Smooth muscle cell (in vitro differentiated cells): Measurements from ENCODE around the gene PLXNB2. TPM values are rescaled to one million over a fixed set of nuclear protein-coding genes. Genes with fewer than 3 reads are reported as not detected.

Experiments
- DNase-seq: peaks from one replicate; lab custom pipeline; 2025; ENCODE audit not compliant: unreplicated experiment; lab: John Stamatoyannopoulos, UW
- H2AFZ ChIP-seq: fragments of 200-600 bp; sonication (generic); 2 replicates; pipeline ENCODE4 v1.6.0; 2016; ENCODE audit warnings: antibody characterized with exemption, low read depth, mild to moderate bottlenecking
- H3F3A ChIP-seq: fragments of 200-600 bp; sonication (generic); 2 replicates; pipeline ENCODE4 v1.6.0; 2017; ENCODE audit warnings: antibody characterized with exemption, low read depth
- H3K27ac ChIP-seq: fragments of 200-600 bp; sonication (generic); 2 replicates; pipeline ENCODE4 v1.5.1; 2016; ENCODE audit warnings: low read depth, mild to moderate bottlenecking
- H3K27me3 ChIP-seq: fragments of 200-600 bp; sonication (generic); 2 replicates; pipeline ENCODE4 v1.6.1; 2016; ENCODE audit warnings: low read depth, mild to moderate bottlenecking
- H3K36me3 ChIP-seq: fragments of 200-600 bp; sonication (generic); 2 replicates; pipeline ENCODE4 v1.5.1; 2016; ENCODE audit warnings: low read depth
- H3K4me1 ChIP-seq: fragments of 200-600 bp; sonication (generic); 2 replicates; pipeline ENCODE4 v1.5.1; 2016; ENCODE audit warnings: low read depth
- H3K4me2 ChIP-seq: fragments of 200-600 bp; sonication (generic); 2 replicates; pipeline ENCODE4 v1.6.0; 2016; ENCODE audit warnings: mild to moderate bottlenecking
- H3K4me3 ChIP-seq: fragments of 200-600 bp; sonication (generic); 2 replicates; pipeline ENCODE4 v1.5.1; 2016; ENCODE audit warnings: mild to moderate bottlenecking
- H3K79me2 ChIP-seq: fragments of 200-600 bp; sonication (generic); 2 replicates; pipeline ENCODE4 v1.6.0; 2016; ENCODE audit warnings: low read depth, mild to moderate bottlenecking
- H3K9ac ChIP-seq: fragments of 200-600 bp; sonication (generic); 2 replicates; pipeline ENCODE4 v1.6.0; 2016; ENCODE audit warnings: low read depth
- H3K9me3 ChIP-seq: fragments of 200-600 bp; sonication (generic); replicated peaks from 2 replicates; pipeline ENCODE4 v1.5.1; 2016; ENCODE audit warnings: low read depth
- H4K20me1 ChIP-seq: fragments of 200-600 bp; sonication (generic); 2 replicates; pipeline ENCODE4 v1.6.0; 2016; ENCODE audit warnings: low read depth
- WGBS: methylation state at CpG from one replicate; pipeline ENCODE4 v1.1.7; 2016; ENCODE audit warnings: low lambda C conversion rate; 5-methylcytosine and 5-hydroxymethylcytosine counted together
- polyA plus RNA-seq: library from polyadenylated mRNA; unstranded; fragments of >200 nt; fragmentation: Nextera tagmentation; extraction: Ambion mirVana; gene quantifications from 2 replicates; pipeline ENCODE4 v1.2.1, GENCODE V29; 2016
- total RNA-seq: library from RNA; depleted of rRNA; stranded (reverse); fragments of >200 nt; gene quantifications from 2 replicates; pipeline ENCODE4 v1.2.3, GENCODE V29; 2014
- TF ChIP-seq, protein P1 (sequence below): fragments of 200-600 bp; sonication (generic); IDR thresholded peaks from 2 replicates; pipeline ENCODE4 v1.5.1; 2017; ENCODE audit warnings: borderline replicate concordance, mild to moderate bottlenecking, antibody characterized with exemption; ENCODE audit not compliant: insufficient read depth, poor library complexity, severe bottlenecking

The PLXNB2 gene
- total and polyA plus RNA-seq, 2 experiments from 2014 or later, result 195 to 210 TPM

DNA sequence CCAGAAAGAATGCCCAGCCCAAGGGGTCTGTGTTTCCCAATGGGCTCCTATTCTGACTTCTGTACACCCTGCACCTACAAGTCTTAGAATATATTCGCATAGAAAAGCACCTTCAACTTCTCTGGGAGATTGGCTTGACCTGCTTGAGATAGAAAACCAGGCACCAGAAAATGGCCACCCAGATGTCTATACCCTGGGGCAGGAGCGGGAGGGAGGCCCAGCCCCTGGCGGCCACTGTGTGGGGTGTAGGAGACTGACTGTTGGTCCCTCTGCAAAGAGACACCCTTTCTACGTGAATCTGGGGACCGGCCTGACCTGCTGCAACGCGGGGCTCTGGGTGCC, 10.9 kb upstream of the PLXNB2 start:
- Histone ChIP-seq H4K20me1 (no peaks in the 10 kb centered on the region), H3K9ac (no peak overlapping the region), H3K27me3 (no peaks in the 10 kb centered on the region), H3K4me1 (no peaks in the 10 kb centered on the region), H3F3A (no peaks in the 10 kb centered on the region), H3K9me3 (no peaks in the 10 kb centered on the region), H2AFZ (no peak overlapping the region), H3K27ac (no peak overlapping the region), H3K79me2 (no peaks in the 10 kb centered on the region), H3K36me3 (no peaks in the 10 kb centered on the region), H3K4me3 (no peak overlapping the region), H3K4me2 (no peak overlapping the region)
- WGBS, result 80% methylated on average over 7 of the region's 7 CpGs
- TF ChIP-seq, protein P1, sequence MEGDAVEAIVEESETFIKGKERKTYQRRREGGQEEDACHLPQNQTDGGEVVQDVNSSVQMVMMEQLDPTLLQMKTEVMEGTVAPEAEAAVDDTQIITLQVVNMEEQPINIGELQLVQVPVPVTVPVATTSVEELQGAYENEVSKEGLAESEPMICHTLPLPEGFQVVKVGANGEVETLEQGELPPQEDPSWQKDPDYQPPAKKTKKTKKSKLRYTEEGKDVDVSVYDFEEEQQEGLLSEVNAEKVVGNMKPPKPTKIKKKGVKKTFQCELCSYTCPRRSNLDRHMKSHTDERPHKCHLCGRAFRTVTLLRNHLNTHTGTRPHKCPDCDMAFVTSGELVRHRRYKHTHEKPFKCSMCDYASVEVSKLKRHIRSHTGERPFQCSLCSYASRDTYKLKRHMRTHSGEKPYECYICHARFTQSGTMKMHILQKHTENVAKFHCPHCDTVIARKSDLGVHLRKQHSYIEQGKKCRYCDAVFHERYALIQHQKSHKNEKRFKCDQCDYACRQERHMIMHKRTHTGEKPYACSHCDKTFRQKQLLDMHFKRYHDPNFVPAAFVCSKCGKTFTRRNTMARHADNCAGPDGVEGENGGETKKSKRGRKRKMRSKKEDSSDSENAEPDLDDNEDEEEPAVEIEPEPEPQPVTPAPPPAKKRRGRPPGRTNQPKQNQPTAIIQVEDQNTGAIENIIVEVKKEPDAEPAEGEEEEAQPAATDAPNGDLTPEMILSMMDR, result no peak
- no peak for DNase-seq

DNA sequence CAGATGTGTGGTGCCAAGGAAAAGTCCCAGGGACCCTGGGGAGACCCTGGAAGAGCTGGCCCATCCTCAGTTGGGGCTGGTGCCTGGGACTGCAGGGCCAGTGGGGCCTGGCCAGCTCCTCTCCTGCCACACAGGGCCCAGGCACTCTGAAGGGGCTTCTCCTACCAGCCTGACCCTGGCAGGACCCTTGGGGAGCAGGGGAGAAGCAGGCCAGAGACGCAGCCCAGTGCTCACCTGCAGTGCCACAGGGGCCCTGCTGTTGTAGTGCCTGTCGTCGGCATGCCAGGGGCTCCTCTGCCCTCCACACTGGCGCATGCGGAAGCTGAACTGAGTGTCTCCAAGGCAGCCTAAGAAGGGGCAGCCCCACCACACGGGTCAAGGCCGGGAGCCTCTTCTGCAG, 10.2 kb upstream of the PLXNB2 start:
- H3K79me2 ChIP-seq, result no peaks in the 10 kb centered on the region
- H3K4me1 ChIP-seq, result no peaks in the 10 kb centered on the region
- no peak overlapping the region for H3K4me2 ChIP-seq
- no peak for DNase-seq
- H3K4me3 ChIP-seq, result no peak overlapping the region
- no peak overlapping the region for H3K9ac ChIP-seq
- no peak overlapping the region for H3K27ac ChIP-seq
- H3K27me3 ChIP-seq, result no peaks in the 10 kb centered on the region
- H3K36me3 ChIP-seq, result no peaks in the 10 kb centered on the region
- TF ChIP-seq, protein P1, result no peak
- H4K20me1 ChIP-seq, result no peaks in the 10 kb centered on the region
- 95% methylated on average over 7 of the region's 7 CpGs for WGBS
- H3K9me3 ChIP-seq, result no peaks in the 10 kb centered on the region
- H3F3A ChIP-seq, result no peaks in the 10 kb centered on the region
- H2AFZ ChIP-seq, result no peak overlapping the region

DNA sequence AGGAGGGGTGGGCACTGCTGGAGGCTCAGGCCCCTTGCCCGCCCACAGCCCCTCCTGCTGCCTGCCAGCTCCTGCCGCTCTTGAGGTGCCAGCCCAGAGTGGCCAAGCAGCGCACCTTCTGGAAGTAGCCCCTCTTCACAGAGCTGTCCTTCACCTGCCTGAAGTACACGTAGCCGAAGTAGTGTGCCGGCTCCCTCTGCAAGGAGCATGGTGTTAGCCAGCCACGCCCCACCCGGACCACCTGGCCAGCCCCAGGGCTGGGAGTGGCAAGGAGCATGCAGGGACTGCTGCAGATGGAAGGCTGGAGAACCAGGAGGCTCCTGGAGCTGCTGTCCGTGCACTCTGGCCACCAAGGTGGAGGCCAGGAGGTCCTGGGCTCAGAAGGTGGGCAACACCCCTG, 9.7 kb upstream of the PLXNB2 start:
- H3K27ac ChIP-seq, result no peak overlapping the region
- H3K79me2 ChIP-seq, result no peaks in the 10 kb centered on the region
- H3F3A ChIP-seq, result no peaks in the 10 kb centered on the region
- H3K9me3 ChIP-seq, result no peaks in the 10 kb centered on the region
- no peaks in the 10 kb centered on the region for H3K4me1 ChIP-seq
- no peak overlapping the region for H2AFZ ChIP-seq
- WGBS, result 96% methylated on average over 5 of the region's 9 CpGs
- no peaks in the 10 kb centered on the region for H3K36me3 ChIP-seq
- H4K20me1 ChIP-seq, result no peaks in the 10 kb centered on the region
- no peak for DNase-seq
- no peaks in the 10 kb centered on the region for H3K27me3 ChIP-seq
- H3K4me2 ChIP-seq, result no peak overlapping the region
- no peak overlapping the region for H3K4me3 ChIP-seq
- TF ChIP-seq, protein P1, result no peak
- no peak overlapping the region for H3K9ac ChIP-seq
